HEK293 (cell line): ENCODE data around the gene CSK.

Source experiments
- CTCF ChIP-seq: fragments of 450-650 bp; formaldehyde crosslinking; IDR thresholded peaks from 2 replicates; pipeline ENCODE4 v1.5.1; 2016; ENCODE audit warnings: missing biosample characterization, missing genetic modification characterization
- TCF7L2 ChIP-seq: IDR thresholded peaks from 2 replicates; pipeline ENCODE4 v1.6.1; 2011; ENCODE audit warnings: low read depth, mild to moderate bottlenecking, inconsistent platforms, low read length, moderate library complexity, borderline replicate concordance
- YY1 ChIP-seq: fragments of 450-650 bp; formaldehyde crosslinking; IDR thresholded peaks from 2 replicates; pipeline ENCODE4 v1.5.1; 2018; ENCODE audit warnings: missing biosample characterization, missing genetic modification characterization
- ZBTB48 ChIP-seq: fragments of 450-650 bp; formaldehyde crosslinking; IDR thresholded peaks from 2 replicates; pipeline ENCODE4 v1.5.1; 2016; ENCODE audit warnings: missing biosample characterization, missing genetic modification characterization
- ZNF174 ChIP-seq: fragments of 450-650 bp; formaldehyde crosslinking; IDR thresholded peaks from 2 replicates; pipeline ENCODE4 v1.5.0; 2017; ENCODE audit warnings: missing biosample characterization, mild to moderate bottlenecking, missing genetic modification characterization
- ZNF426 ChIP-seq: fragments of 450-650 bp; formaldehyde crosslinking; IDR thresholded peaks from 2 replicates; pipeline ENCODE4 v1.5.1; 2017; ENCODE audit warnings: missing biosample characterization, missing genetic modification characterization, mild to moderate bottlenecking, inconsistent platforms, moderate library complexity
- ZNF549 ChIP-seq: fragments of 450-650 bp; IDR thresholded peaks from 2 replicates; pipeline ENCODE4 v1.5.1; 2018; ENCODE audit warnings: missing biosample characterization, missing genetic modification characterization, mild to moderate bottlenecking, inconsistent platforms, moderate library complexity
- ZNF654 ChIP-seq: fragments of 450-650 bp; formaldehyde crosslinking; IDR thresholded peaks from 2 replicates; pipeline ENCODE4 v1.5.1; 2016; ENCODE audit warnings: low read depth, missing biosample characterization, missing genetic modification characterization
- ZNF776 ChIP-seq: fragments of 450-650 bp; formaldehyde crosslinking; IDR thresholded peaks from 2 replicates; pipeline ENCODE4 v1.5.0; 2017; ENCODE audit warnings: missing biosample characterization, missing genetic modification characterization, borderline replicate concordance
- ZNF785 ChIP-seq: fragments of 450-650 bp; formaldehyde crosslinking; IDR thresholded peaks from 2 replicates; pipeline ENCODE4 v1.5.1; 2016; ENCODE audit warnings: missing biosample characterization, missing genetic modification characterization
- ZSCAN30 ChIP-seq: fragments of 450-650 bp; IDR thresholded peaks from 2 replicates; pipeline ENCODE4 v1.5.1; 2018; ENCODE audit warnings: missing biosample characterization, mild to moderate bottlenecking, missing genetic modification characterization, moderate library complexity
- ZXDB ChIP-seq: fragments of 450-650 bp; formaldehyde crosslinking; IDR thresholded peaks from 2 replicates; pipeline ENCODE4 v1.5.1; 2016; ENCODE audit warnings: missing biosample characterization, missing genetic modification characterization

GRCh38 chr15:74798388-74799254 is 16.7 kb downstream of the CSK start:
- TF ChIP-seq ZXDB (tag by site-specific recombination) (no peak), YY1 (no peak), ZBTB48 (tag by site-specific recombination) (no peak), ZNF174 (no peak), CTCF (tag by site-specific recombination) (no peak), ZNF549 (tag by site-specific recombination) (no peak), ZNF776 (tag by site-specific recombination) (no peak), ZNF785 (tag by site-specific recombination) (no peak), ZNF654 (tag by site-specific recombination) (no peak), TCF7L2 (no peak), ZNF426 (tag by site-specific recombination) (no peak), ZSCAN30 (tag by site-specific recombination) (no peak)
